Heart right ventricle (tissue), 16 donors: ENCODE data around the gene ALKBH5. TPM values are rescaled to one million over a fixed set of nuclear protein-coding genes. Genes with fewer than 3 reads are reported as not detected.

Source experiments
- ATAC-seq, 8 donors: fragments of 200-7000 bp; cut with Tn5 transposase; one replicate each; pipeline ENCODE4 v1.9.1; 2020; ENCODE audit warnings: mild to moderate bottlenecking in 8 of 8, moderate library complexity in 8 of 8, moderate number of reproducible peaks in 1 of 8
- DNase-seq, 2 donors: peaks; one replicate each; pipeline ENCODE4 v3.0.0-alpha.2; 2020
- H3K27ac ChIP-seq, 10 donors: fragments of 200-600 bp; sonication (generic) in 2 of 10; one replicate each; pipeline versions ENCODE4 v1.5.0 to v1.8.0; 2020 to 2022; ENCODE audit warnings: mild to moderate bottlenecking in 3 of 10
- H3K27me3 ChIP-seq, 7 donors: fragments of 200-600 bp; one replicate each; pipeline ENCODE4 v1.8.0; 2021 to 2022; ENCODE audit warnings: mild to moderate bottlenecking in 2 of 7
- H3K36me3 ChIP-seq, 9 donors: fragments of 200-600 bp; sonication (generic) in 1 of 9; one replicate each; pipeline versions ENCODE4 v1.5.0 to v1.8.0; 2020 to 2022; ENCODE audit warnings: mild to moderate bottlenecking in 2 of 9
- H3K4me1 ChIP-seq, 9 donors: fragments of 200-600 bp; sonication (generic) in 1 of 9; one replicate each; pipeline versions ENCODE4 v1.5.0 to v1.8.0; 2020 to 2022; ENCODE audit warnings: mild to moderate bottlenecking in 4 of 9
- H3K4me3 ChIP-seq, 10 donors: fragments of 200-600 bp; sonication (generic) in 2 of 10; one replicate each; pipeline versions ENCODE4 v1.5.0 to v1.8.0; 2020 to 2022; ENCODE audit warnings: mild to moderate bottlenecking in 7 of 10, moderate library complexity in 2 of 10
- H3K9me3 ChIP-seq, 11 donors: fragments of 200-600 bp in 10 of 11; sonication (generic) in 2 of 11; one replicate each; pipeline versions ENCODE4 v1.5.0 to v1.8.0; 2013 to 2022; ENCODE audit warnings: mild to moderate bottlenecking in 2 of 11, control low read depth in 1 of 11, moderate library complexity in 1 of 11
- WGBS, 2 donors: extraction: QIAGEN DNeasy Blood & Tissue Kit; methylation state at CpG; one replicate each; pipeline ENCODE4 v1.1.7; 2013; ENCODE audit warnings: inconsistent platforms in 1 of 2; 5-methylcytosine and 5-hydroxymethylcytosine counted together
- intact Hi-C, 10 donors: fragments of 100-400 bp; cut with DNase I; formaldehyde crosslinking; loops; one replicate each; pipeline versions ENCODE4 v1.11.1 to v1.14.2; 2022
- polyA plus RNA-seq, 2 donors: library from polyadenylated mRNA; stranded (reverse); fragments of 200-250 nt; gene quantifications; one replicate each; pipeline ENCODE4 v1.2.3, GENCODE V29; 2013
- total RNA-seq, 10 donors: library from RNA; stranded (reverse); fragmentation: NEBNext Ultra II Directional in 3 of 10; extraction: Animal tissue kit (Norgen Biotek cat#: 25700) in 3 of 10; gene quantifications; one replicate each; pipeline versions ENCODE4 v1.2.1 to v1.2.4, GENCODE V29; 2021 to 2023
- TF ChIP-seq, protein P1 (sequence below), 9 donors: fragments of 200-600 bp; sonication (generic) in 2 of 9; IDR thresholded peaks; one replicate each; pipeline versions ENCODE4 v1.5.0 to v1.8.0; 2021 to 2022; ENCODE audit warnings: antibody characterized with exemption in 9 of 9, mild to moderate bottlenecking in 5 of 9, moderate library complexity in 1 of 9
- donor health status: Arrhythmogenic right ventricular cardiomyopathy.
- donor health status: ischemic (EF 13 %, LVEDD 7.1; RV severe dilation, severe dysfunction).
- donor health status: healthy with polysubstance abuse.
- donor health status: DM: no; HTN: yes; CAD: no.
- donor health status: DM: no; HTN: no; CAD: no.
- donor health status: ischemic (EF 25% LVEDD 6.9; RV normal size, moderate dysfunction).
- donor health status: ischemic (EF 25% LVEDD 5.7; RV mildly dilated, moderate dysfunction).
- donor health status: healthy.
- donor health status: DM: yes; HTN: yes; CAD: no.
- donor health status: Ischemic cardiomyopathy.
- donor health status: ischemic (EF 35%, LVEDD 5.7; RV mildly dilated, moderate dysfunction).
- donor health status: nonischemic (EF 11% LVEDD 7.7; RV severe dilation, severe dysfunction).
- donor health status: DM: yes; HTN: yes; CAD: no.
- donor health status: PGD.
- donor health status: ischemic (EF 29% LVEDD 5.4; RV normal size, mild dysfunction).
- donor health status: nonischemic (EF 23%, LVEDD 6.1; RV moderate dilation, normal function).

ALKBH5 gene
- total and polyA plus RNA-seq, 12 donors: 72.6 to 208 (median 190) TPM

DNA sequence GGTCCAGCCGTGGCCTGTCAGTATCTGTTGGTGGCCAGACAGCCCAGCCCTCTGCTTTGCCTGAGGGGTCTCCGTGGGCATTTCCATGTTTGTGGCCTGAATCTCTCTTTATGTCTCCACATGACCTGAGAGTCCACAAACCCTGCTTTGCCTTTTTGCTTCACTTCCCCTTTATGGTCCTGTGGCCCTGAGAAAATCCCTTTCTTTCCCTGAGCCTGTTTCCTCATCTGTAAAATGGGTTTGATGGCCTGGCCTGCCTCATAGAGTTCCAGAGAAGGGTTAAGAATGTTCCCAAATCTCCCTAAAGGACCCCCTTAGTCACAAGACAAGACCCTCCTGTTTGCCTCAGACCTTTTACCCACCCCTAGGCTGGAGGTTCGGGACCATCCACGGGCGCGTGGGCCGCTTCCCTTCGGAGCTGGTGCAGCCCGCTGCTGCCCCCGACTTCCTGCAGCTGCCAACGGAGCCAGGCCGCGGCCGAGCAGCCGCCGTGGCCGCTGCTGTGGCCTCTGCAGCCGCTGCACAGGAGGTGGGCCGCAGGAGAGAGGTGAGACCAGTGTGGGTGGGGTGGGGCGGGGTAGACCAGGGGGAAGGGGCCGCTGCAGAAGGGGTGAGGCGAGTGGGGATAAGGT is 26.2 kb upstream of the ALKBH5 start:
- Histone ChIP-seq H3K4me3 (peak overlapping the region in 3 of 10 donors; percentile 56 to 63 (median 60)), H3K27ac (peak overlapping the region in 6 of 10 donors; percentile 0 to 80 (median 52)), H3K9me3 (no peaks in the 10 kb centered on the region), H3K27me3 (no peaks in the 10 kb centered on the region), H3K4me1 (peaks cover 0 to 30% (median 16%) of the 10 kb centered on the region in 9 donors), H3K36me3 (no peaks in the 10 kb centered on the region)
- intact Hi-C loops: no loop called here
- no peak for DNase-seq
- ATAC-seq: no peak
- TF ChIP-seq, protein P1, sequence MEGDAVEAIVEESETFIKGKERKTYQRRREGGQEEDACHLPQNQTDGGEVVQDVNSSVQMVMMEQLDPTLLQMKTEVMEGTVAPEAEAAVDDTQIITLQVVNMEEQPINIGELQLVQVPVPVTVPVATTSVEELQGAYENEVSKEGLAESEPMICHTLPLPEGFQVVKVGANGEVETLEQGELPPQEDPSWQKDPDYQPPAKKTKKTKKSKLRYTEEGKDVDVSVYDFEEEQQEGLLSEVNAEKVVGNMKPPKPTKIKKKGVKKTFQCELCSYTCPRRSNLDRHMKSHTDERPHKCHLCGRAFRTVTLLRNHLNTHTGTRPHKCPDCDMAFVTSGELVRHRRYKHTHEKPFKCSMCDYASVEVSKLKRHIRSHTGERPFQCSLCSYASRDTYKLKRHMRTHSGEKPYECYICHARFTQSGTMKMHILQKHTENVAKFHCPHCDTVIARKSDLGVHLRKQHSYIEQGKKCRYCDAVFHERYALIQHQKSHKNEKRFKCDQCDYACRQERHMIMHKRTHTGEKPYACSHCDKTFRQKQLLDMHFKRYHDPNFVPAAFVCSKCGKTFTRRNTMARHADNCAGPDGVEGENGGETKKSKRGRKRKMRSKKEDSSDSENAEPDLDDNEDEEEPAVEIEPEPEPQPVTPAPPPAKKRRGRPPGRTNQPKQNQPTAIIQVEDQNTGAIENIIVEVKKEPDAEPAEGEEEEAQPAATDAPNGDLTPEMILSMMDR (IDR thresholded peaks at IDR 0.05): no peak
- 65 to 72% methylated on average over 22 of the region's 22 CpGs for WGBS, 2 donors

DNA sequence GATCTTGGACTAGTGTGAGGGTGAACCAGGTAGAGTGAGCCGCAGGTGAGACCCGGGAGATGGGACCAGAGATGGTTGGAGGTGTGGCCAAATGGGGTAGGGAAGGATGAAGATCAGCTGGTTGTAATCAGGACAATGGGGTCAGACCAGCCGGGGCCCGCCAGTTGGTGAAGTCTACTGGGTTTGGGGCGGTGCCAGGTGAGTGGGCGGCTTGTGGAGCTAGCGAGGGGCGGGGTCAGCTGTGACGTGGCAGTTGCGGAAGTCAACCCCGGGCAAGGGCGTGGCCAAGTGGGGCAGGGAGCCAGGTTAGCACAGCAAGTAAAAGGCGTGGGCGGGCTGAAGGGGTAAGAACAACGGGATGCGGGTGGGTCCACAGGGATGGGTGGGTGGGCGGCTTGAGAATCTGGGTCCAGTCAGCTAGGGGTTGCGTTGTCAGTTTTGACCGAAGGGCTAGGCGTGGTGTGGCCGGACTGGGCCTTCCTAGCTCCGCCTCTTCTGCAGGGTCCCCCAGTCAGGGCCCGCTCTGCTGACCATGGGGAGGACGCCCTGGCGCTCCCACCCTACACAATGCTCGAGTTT is 25.5 kb upstream of the ALKBH5 start:
- Histone ChIP-seq H3K27ac (peak overlapping the region in 7 of 10 donors; percentile 0 to 80 (median 61)), H3K4me1 (peaks cover 0 to 30% (median 11%) of the 10 kb centered on the region in 9 donors), H3K4me3 (peak overlapping the region; percentile 30 to 63 (median 56)), H3K27me3 (no peaks in the 10 kb centered on the region), H3K36me3 (no peaks in the 10 kb centered on the region), H3K9me3 (no peaks in the 10 kb centered on the region)
- TF ChIP-seq, protein P1 (IDR thresholded peaks at IDR 0.05): no peak
- intact Hi-C loops: no loop called here
- WGBS, 2 donors: 6 to 8% methylated on average over 26 of the region's 26 CpGs
- DNase-seq: peak; percentile 93
- ATAC-seq: peak; percentile 56 to 78 (median 70)

DNA sequence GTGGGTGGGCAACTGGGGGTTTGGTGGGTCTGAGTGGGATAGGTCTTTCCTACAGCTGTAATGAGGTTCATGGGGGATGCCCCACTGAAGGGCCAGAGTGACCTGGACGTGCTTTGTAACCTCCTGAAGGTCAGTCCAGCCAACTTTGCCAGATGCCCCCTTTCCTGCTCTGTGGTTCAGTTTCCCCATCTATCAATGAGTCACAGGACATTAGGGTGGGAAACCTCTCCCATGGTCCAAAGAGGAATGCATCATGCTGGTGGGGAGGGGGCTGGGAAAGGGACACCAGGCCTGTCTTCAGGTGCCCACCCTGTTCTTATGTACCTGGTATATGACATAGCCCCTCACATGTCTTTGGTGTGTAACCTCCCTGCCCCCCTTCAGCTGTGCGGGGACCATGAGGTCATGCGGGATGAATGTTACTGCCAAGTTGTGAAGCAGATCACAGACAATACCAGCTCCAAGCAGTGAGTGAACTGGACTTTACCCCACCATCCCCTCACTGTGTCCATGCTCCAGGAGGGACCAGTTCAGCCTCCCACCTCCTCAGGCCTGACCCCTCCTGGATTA is 24.0 kb upstream of the ALKBH5 start:
- Histone ChIP-seq H3K36me3 (no peaks in the 10 kb centered on the region), H3K4me1 (peaks cover 0 to 21% (median 7%) of the 10 kb centered on the region in 9 donors), H3K4me3 (no peak overlapping the region), H3K9me3 (no peaks in the 10 kb centered on the region), H3K27ac (peak overlapping the region in 1 of 10 donors; percentile 1), H3K27me3 (no peaks in the 10 kb centered on the region)
- TF ChIP-seq, protein P1 (IDR thresholded peaks at IDR 0.05): no peak
- 79% methylated on average over 3 of the region's 3 CpGs for WGBS, 2 donors
- ATAC-seq (no peak), DNase-seq (no peak)
- intact Hi-C loops: no loop called here

DNA sequence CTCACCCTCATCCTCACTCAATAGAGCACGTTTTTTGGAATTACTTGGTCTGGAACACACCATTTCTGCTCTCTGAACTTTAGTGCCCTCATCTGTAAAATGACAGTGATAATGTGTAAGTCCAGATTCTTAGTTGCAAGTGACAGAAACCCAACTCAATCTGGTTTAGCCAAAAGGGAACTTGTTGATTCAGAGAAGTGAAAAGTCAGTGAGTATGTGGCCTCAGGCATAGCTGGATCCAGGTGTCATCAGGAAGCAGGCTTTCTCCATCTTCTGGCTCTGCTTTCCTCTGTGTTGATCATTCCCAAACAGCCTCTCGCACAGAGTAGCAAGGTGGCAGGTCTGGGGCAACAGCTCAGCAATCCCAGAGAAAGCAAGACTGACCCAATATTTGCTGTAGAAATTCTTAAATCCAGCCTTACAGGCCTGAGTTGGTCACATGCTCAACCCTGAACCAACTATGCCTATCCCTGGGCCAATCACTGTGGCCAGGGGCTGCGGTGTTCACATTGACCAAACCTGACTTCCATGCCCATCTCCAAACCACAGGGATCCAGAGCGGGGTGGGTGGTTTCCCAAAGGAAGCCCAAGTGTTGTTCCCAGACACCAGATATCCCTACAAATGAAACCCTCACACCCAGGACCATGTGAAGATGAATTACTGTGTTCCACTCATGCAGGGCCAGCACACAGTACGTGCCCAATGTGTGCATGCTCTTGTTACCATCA is 23.3 kb upstream of the ALKBH5 start:
- Histone ChIP-seq H3K27me3 (no peaks in the 10 kb centered on the region), H3K4me1 (peaks cover 0 to 21% (median 7%) of the 10 kb centered on the region in 9 donors), H3K9me3 (no peaks in the 10 kb centered on the region), H3K27ac (no peak overlapping the region), H3K4me3 (no peak overlapping the region), H3K36me3 (no peaks in the 10 kb centered on the region)
- TF ChIP-seq, protein P1 (IDR thresholded peaks at IDR 0.05): no peak
- 93 to 96% methylated on average over 5 of the region's 5 CpGs for WGBS, 2 donors
- intact Hi-C loops: no loop called here
- DNase-seq: no peak
- no peak for ATAC-seq
